ENCODE data around the gene ADAMTSL1. TPM values are rescaled to one million over a fixed set of nuclear protein-coding genes. Genes with fewer than 3 reads are reported as not detected.

Gene ADAMTSL1
- total RNA-seq, 1 experiment from 2014 or later, result not detected

DNA sequence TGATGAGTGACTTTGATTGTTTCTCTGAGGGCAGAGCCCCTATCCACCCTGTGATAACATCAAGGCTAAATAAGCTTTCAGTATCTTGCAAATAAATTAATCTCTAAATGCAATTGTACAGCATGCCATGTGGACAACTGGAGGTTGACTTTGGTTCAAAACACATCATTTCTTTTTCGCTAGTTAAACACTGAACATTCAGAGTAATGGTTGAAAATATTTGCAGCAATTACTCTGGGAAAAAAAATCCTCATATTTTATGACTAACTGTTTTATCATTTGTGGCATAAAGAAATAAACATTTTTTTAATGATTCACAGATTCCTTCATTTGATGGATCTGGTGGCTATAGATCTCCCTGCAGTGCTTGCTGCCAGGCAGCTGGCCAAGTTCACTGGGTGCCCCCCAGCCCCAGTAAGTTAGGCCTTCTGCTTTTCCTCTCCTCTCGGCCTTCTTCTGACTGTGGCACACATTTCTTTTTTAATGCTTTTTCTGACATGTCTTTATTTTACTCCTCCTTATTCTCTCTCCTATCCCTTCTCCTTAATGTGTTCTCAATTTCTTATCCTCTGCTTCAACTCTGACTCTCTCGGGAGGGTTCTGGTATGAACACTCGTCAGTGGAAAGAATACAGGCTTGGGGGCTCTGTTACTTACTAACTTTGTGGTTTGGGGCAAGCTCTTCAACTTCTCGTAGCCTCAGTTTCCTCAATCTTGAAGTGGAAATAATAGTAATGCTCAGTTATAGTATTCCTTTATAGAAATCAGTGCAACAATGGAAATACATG, 69.6 kb downstream of the ADAMTSL1 start:
- Mint-ChIP-seq H3K36me3 (ENCODE audit: insufficient read depth, unreplicated experiment) (no peaks in the 10 kb centered on the region), H3K27ac (ENCODE audit: unreplicated experiment) (no peak overlapping the region), H3K9me3 (ENCODE audit: low read depth, unreplicated experiment) (no peaks in the 10 kb centered on the region), H3K27me3 (ENCODE audit: unreplicated experiment) (peaks cover 21% of the 10 kb centered on the region), H3K4me3 (ENCODE audit: low read depth, unreplicated experiment) (no peak overlapping the region), H3K4me1 (ENCODE audit: low read depth, unreplicated experiment) (peaks cover 9% of the 10 kb centered on the region)
- CTCF ChIA-PET, result no interaction called here
- no TSS peak for BruUV-seq (replicated peaks)
- no peak for DNase-seq
- intact Hi-C loops (cut with micrococcal nuclease; ENCODE audit: unreplicated experiment), result no loop called here
- TF ChIP-seq, protein P1, sequence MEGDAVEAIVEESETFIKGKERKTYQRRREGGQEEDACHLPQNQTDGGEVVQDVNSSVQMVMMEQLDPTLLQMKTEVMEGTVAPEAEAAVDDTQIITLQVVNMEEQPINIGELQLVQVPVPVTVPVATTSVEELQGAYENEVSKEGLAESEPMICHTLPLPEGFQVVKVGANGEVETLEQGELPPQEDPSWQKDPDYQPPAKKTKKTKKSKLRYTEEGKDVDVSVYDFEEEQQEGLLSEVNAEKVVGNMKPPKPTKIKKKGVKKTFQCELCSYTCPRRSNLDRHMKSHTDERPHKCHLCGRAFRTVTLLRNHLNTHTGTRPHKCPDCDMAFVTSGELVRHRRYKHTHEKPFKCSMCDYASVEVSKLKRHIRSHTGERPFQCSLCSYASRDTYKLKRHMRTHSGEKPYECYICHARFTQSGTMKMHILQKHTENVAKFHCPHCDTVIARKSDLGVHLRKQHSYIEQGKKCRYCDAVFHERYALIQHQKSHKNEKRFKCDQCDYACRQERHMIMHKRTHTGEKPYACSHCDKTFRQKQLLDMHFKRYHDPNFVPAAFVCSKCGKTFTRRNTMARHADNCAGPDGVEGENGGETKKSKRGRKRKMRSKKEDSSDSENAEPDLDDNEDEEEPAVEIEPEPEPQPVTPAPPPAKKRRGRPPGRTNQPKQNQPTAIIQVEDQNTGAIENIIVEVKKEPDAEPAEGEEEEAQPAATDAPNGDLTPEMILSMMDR (IDR thresholded peaks at IDR 0.05; ENCODE audit: unreplicated experiment), result no peak

DNA sequence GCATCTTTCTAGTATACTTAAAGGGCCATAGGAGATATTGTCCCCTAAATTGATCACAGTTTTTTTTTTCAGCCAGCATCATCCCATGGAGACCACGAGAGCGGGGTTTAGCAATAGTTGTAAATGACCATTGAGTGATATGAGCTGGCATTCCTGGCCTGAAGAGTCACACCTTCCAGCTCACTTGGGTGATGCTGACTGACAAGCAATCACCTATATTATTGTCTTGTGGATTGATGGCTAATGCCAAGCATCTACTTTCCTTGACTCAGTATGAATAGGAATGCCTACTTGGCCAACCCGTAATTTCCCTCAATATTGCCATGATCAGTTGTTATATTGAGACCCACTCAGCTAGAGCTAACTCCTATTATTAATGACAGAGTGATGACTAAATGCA, 70.5 kb downstream of the ADAMTSL1 start:
- Mint-ChIP-seq H3K4me3 (ENCODE audit: low read depth, unreplicated experiment) (no peak overlapping the region), H3K27me3 (ENCODE audit: unreplicated experiment) (peaks cover 15% of the 10 kb centered on the region), H3K27ac (ENCODE audit: unreplicated experiment) (no peak overlapping the region), H3K36me3 (ENCODE audit: insufficient read depth, unreplicated experiment) (no peaks in the 10 kb centered on the region), H3K9me3 (ENCODE audit: low read depth, unreplicated experiment) (no peaks in the 10 kb centered on the region), H3K4me1 (ENCODE audit: low read depth, unreplicated experiment) (peaks cover 9% of the 10 kb centered on the region)
- CTCF ChIA-PET, result no interaction called here
- no peak for DNase-seq
- intact Hi-C loops (cut with micrococcal nuclease; ENCODE audit: unreplicated experiment), result no loop called here
- TF ChIP-seq, protein P1 (IDR thresholded peaks at IDR 0.05; ENCODE audit: unreplicated experiment), result no peak
- no TSS peak for BruUV-seq (replicated peaks)

DNA sequence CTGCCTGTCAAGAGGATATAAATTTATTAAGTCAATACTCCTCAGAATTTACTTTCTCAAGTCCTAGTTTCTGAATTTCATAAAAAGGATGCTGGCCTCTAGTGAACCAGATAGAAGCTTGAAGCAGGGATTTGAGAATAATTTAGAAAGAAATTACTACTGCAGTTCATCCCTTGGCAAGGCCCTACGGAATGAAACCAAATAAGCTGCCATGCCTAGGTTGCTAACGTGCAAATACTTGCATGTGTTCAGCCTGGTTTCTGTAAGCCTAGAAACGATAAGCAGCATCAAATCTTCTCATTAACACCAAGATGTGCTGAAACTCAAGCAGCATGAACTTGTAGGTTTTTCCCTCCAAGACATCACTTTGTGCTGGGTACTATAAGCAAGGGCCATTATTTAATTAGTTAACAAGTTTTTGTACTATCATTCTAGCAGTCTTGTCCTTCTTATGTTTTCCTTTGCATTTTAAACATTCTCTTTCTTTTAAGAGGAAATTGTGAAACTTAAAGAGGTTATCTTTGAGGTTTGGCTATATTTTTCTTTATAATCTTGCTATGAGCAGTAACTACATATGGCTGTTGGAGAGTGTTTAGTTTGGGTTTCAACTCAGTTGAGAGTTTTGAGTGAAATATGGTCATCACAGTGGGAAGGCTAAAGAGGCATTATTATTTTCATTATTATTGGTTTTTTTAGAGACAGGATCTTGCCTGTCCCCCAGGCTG, 71.8 kb downstream of the ADAMTSL1 start:
- no peaks in the 10 kb centered on the region for H3K36me3 Mint-ChIP-seq (ENCODE audit: insufficient read depth, unreplicated experiment)
- intact Hi-C loops (cut with micrococcal nuclease; ENCODE audit: unreplicated experiment), result no loop called here
- H3K27ac Mint-ChIP-seq (ENCODE audit: unreplicated experiment), result no peak overlapping the region
- CTCF ChIA-PET, result no interaction called here
- H3K4me1 Mint-ChIP-seq (ENCODE audit: low read depth, unreplicated experiment), result peaks cover 9% of the 10 kb centered on the region
- H3K9me3 Mint-ChIP-seq (ENCODE audit: low read depth, unreplicated experiment), result no peaks in the 10 kb centered on the region
- H3K4me3 Mint-ChIP-seq (ENCODE audit: low read depth, unreplicated experiment), result no peak overlapping the region
- TF ChIP-seq, protein P1 (IDR thresholded peaks at IDR 0.05; ENCODE audit: unreplicated experiment), result no peak
- DNase-seq, result no peak
- peaks cover 2% of the 10 kb centered on the region for H3K27me3 Mint-ChIP-seq (ENCODE audit: unreplicated experiment)
- no TSS peak for BruUV-seq (replicated peaks)

DNA sequence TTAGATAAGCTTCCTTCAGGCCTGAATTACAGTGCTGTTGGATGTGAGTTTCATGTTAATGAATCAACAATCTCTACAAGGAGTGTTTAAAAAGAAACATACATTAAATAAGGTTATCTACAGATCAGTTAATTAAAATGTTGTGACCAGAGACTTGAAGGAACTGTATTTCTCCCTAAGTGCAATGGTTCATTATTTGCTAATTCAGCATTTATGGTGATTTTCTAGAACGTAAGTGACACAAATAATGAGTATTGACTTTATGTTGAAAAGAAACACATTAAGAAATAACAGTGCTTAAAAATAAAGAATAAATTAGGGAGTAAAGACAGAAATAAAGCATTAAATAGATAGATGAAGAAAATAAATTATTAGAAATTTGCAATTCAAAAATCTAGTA, 74.5 kb downstream of the ADAMTSL1 start:
- CTCF ChIA-PET, result no interaction called here
- H3K4me1 Mint-ChIP-seq (ENCODE audit: low read depth, unreplicated experiment), result peaks cover 9% of the 10 kb centered on the region
- no peak overlapping the region for H3K27ac Mint-ChIP-seq (ENCODE audit: unreplicated experiment)
- intact Hi-C loops (cut with micrococcal nuclease; ENCODE audit: unreplicated experiment), result no loop called here
- no peak for DNase-seq
- no TSS peak for BruUV-seq (replicated peaks)
- no peaks in the 10 kb centered on the region for H3K27me3 Mint-ChIP-seq (ENCODE audit: unreplicated experiment)
- TF ChIP-seq, protein P1 (IDR thresholded peaks at IDR 0.05; ENCODE audit: unreplicated experiment), result no peak
- H3K4me3 Mint-ChIP-seq (ENCODE audit: low read depth, unreplicated experiment), result no peak overlapping the region
- no peaks in the 10 kb centered on the region for H3K9me3 Mint-ChIP-seq (ENCODE audit: low read depth, unreplicated experiment)
- no peaks in the 10 kb centered on the region for H3K36me3 Mint-ChIP-seq (ENCODE audit: insufficient read depth, unreplicated experiment)
